ENCODE data around the gene SLAMF7. TPM values are rescaled to one million over a fixed set of nuclear protein-coding genes. Genes with fewer than 3 reads are reported as not detected.
"Not testable (repeated sequence)": the region's sequence is repeated elsewhere in the genome, so short reads cannot be mapped to it uniquely, and the experiment has no call there.

SLAMF7 gene
- total RNA-seq, 1 donor from 2014 or later, result not detected

GRCh38 chr1:160710517-160711252 is 28.4 kb upstream of the SLAMF7 start:
- H3K4me3 ChIP-seq, result no peak overlapping the region
- no peaks in the 10 kb centered on the region for H3K9me3 ChIP-seq
- no peak overlapping the region for H3K27ac ChIP-seq
- DNase-seq (ENCODE audit: low spot score in 2 of 2), result no peak
- TF ChIP-seq CTCF (IDR thresholded peaks at IDR 0.05), result no peak
- no peaks in the 10 kb centered on the region for H3K36me3 ChIP-seq
- intact Hi-C loops (cut with DNase I), result no loop called here
- no peaks in the 10 kb centered on the region for H3K27me3 ChIP-seq
- H3K4me1 ChIP-seq, result no peaks in the 10 kb centered on the region

GRCh38 chr1:160711276-160711601 is 27.8 kb upstream of the SLAMF7 start:
- intact Hi-C loops (cut with DNase I), result no loop called here
- Histone ChIP-seq H3K4me1 (no peaks in the 10 kb centered on the region), H3K9me3 (no peaks in the 10 kb centered on the region), H3K27ac (no peak overlapping the region), H3K36me3 (no peaks in the 10 kb centered on the region), H3K27me3 (no peaks in the 10 kb centered on the region), H3K4me3 (peak overlapping the region in 1 of 2 donors; percentile 28)
- DNase-seq (ENCODE audit: low spot score in 2 of 2), result no peak
- TF ChIP-seq CTCF (IDR thresholded peaks at IDR 0.05), result no peak

- intact Hi-C loops (cut with DNase I), result no loop called here
- no peaks in the 10 kb centered on the region for H3K4me1 ChIP-seq
- no peak for DNase-seq (ENCODE audit: low spot score in 2 of 2)
- no peaks in the 10 kb centered on the region for H3K36me3 ChIP-seq
- no peaks in the 10 kb centered on the region for H3K9me3 ChIP-seq
- H3K27ac ChIP-seq, result no peak within 1 kb of the TSS
- H3K27me3 ChIP-seq, result no peaks in the 10 kb centered on the region
- H3K4me3 ChIP-seq, result peak within 1 kb of the TSS in 1 of 2 donors; percentile 28
- no peak for TF ChIP-seq CTCF (IDR thresholded peaks at IDR 0.05)
These were observed 27.3 kb upstream of the SLAMF7 start, which contains the start of gene CD48 for GRCh38 chr1:160711602-160712311. Gene CD48 (minus strand): TSS chr1:160711822. CDS start chr1:160711763, 59 bp downstream.

GRCh38 chr1:160712525-160713080 is 26.4 kb upstream of the SLAMF7 start:
- H3K27me3 ChIP-seq; intact Hi-C loops (cut with DNase I); H3K4me1 ChIP-seq; H3K9me3 ChIP-seq; H3K27ac ChIP-seq; H3K4me3 ChIP-seq; H3K36me3 ChIP-seq; DNase-seq (ENCODE audit: low spot score in 2 of 2): not testable (repeated sequence)

- Histone ChIP-seq H3K27me3 (no peaks in the 10 kb centered on the region), H3K4me3 (no peak overlapping the region), H3K36me3 (no peaks in the 10 kb centered on the region), H3K27ac (no peak overlapping the region), H3K9me3 (no peaks in the 10 kb centered on the region), H3K4me1 (no peaks in the 10 kb centered on the region)
- TF ChIP-seq CTCF (IDR thresholded peaks at IDR 0.05), result no peak
- intact Hi-C loops (cut with DNase I), result no loop called here
- DNase-seq (ENCODE audit: low spot score in 2 of 2), result no peak
These were observed 25.9 kb upstream of the SLAMF7 start for GRCh38 chr1:160713161-160713560.

- H3K27ac ChIP-seq; H3K36me3 ChIP-seq; H3K4me3 ChIP-seq; intact Hi-C loops (cut with DNase I); H3K9me3 ChIP-seq; H3K27me3 ChIP-seq; H3K4me1 ChIP-seq; DNase-seq (ENCODE audit: low spot score in 2 of 2): not testable (repeated sequence)
These were observed 24.9 kb upstream of the SLAMF7 start for GRCh38 chr1:160714034-160714648.

Measured in ascending aorta (tissue), 2 donors.